ENCODE measurements around the gene NCOA3.

Gene NCOA3

GRCh38 chr20:47635256-47635655 is 133.6 kb downstream of the NCOA3 start:
- DNase-seq (ENCODE audit: low spot score), result no peak
- POLR2A ChIA-PET (ENCODE audit: low non-redundant PET), result no interaction called here
- no peak for TF ChIP-seq CTCF (conservative IDR thresholded peaks at IDR 0.05; ENCODE audit: low read depth)
- CTCF ChIA-PET, result interaction anchor here (0.7 to 1.6 kb wide), 3 partner anchors 12 to 251 kb away, joined by 3 to 6 read pairs (median 3); no protein-coding TSS in a partner anchor
- no peak overlapping the region for H3K27ac ChIP-seq

- ChIA-PET POLR2A (ENCODE audit: low non-redundant PET) (no interaction called here), CTCF (no interaction called here)
- TF ChIP-seq CTCF (conservative IDR thresholded peaks at IDR 0.05; ENCODE audit: low read depth), result no peak
- no peak for DNase-seq (ENCODE audit: low spot score)
- H3K27ac ChIP-seq, result no peak overlapping the region
Observed at GRCh38 chr20:47638851-47639250, 137.2 kb downstream of the NCOA3 start.

GRCh38 chr20:47642118-47642517 is 140.4 kb downstream of the NCOA3 start:
- no peak for DNase-seq (ENCODE audit: low spot score)
- TF ChIP-seq CTCF (conservative IDR thresholded peaks at IDR 0.05; ENCODE audit: low read depth), result no peak
- H3K27ac ChIP-seq, result no peak overlapping the region
- ChIA-PET CTCF (interaction anchor here (0.6 to 1.5 kb wide), 3 partner anchors 258 to 1227 kb away, joined by 4 to 7 read pairs (median 4); no protein-coding TSS in a partner anchor), POLR2A (ENCODE audit: low non-redundant PET) (no interaction called here)

- no peak for DNase-seq (ENCODE audit: low spot score)
- POLR2A ChIA-PET (ENCODE audit: low non-redundant PET), result no interaction called here
- no peak overlapping the region for H3K27ac ChIP-seq
- CTCF ChIA-PET, result interaction anchor here (0.6 kb wide), 2 partner anchors 359 to 1084 kb away, joined by 3 to 7 read pairs; no protein-coding TSS in a partner anchor
- TF ChIP-seq CTCF (conservative IDR thresholded peaks at IDR 0.05; ENCODE audit: low read depth), result no peak
Observed at GRCh38 chr20:47642624-47643023, 140.9 kb downstream of the NCOA3 start.

- no peak for DNase-seq (ENCODE audit: low spot score)
- no peak for TF ChIP-seq CTCF (conservative IDR thresholded peaks at IDR 0.05; ENCODE audit: low read depth)
- POLR2A ChIA-PET (ENCODE audit: low non-redundant PET), result no interaction called here
- no peak overlapping the region for H3K27ac ChIP-seq
- CTCF ChIA-PET, result interaction anchor here (0.6 to 0.9 kb wide), 4 partner anchors 18 to 1012 kb away, joined by 3 to 5 read pairs (median 3); no protein-coding TSS in a partner anchor
Observed at GRCh38 chr20:47645632-47646031, 143.9 kb downstream of the NCOA3 start.

GRCh38 chr20:47647994-47648393 is 146.3 kb downstream of the NCOA3 start:
- ChIA-PET CTCF (interaction anchor here (3.8 kb wide), 1 partner anchor 16 kb away, joined by 22 read pairs; no protein-coding TSS in a partner anchor), POLR2A (ENCODE audit: low non-redundant PET) (no interaction called here)
- no peak for TF ChIP-seq CTCF (conservative IDR thresholded peaks at IDR 0.05; ENCODE audit: low read depth)
- no peak for DNase-seq (ENCODE audit: low spot score)
- peak overlapping the region; percentile 41; the same call in 1 of the 2 replicates for H3K27ac ChIP-seq
